ENCODE measurements around the gene HHAT.

Gene HHAT

DNA sequence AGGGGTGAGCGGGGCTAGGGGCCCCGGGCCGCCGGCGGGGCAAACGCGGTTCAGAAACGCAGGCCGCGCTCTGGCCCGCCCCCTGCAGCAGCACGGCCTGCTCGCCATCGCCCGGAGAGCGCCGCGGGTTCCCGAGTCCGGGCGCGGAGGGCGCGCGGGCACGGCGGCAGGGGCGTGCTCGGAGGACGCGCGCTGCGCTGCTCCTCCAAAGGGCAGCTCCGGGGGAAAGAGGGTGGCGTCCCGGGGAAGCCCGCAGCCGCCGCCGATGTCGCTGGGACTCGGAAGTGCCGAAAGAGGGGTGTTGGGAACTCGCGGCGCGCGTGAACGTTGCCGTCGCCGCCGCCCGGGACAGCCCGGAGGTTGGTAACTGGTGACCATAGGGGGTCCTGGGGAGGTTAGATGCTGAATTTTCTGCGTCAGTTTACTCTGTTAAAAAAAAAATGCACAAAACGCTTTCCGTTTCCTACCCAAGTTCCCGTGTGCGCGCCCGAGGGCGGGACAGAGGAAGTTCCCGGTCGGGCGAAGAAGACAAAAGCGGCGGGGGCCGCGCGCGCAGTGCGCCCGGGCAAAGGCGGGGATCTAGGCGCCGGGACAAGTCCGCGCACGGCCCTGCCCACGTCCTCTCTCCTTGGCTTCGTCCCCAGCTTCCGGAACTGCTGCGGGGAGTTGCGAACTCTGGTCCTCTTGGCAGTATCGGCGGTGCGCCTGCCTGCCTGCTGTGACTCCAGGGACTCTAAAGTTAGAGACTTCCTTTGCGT is at the start of gene HHAT:
Gene HHAT (plus strand): TSS at position 157 of the 758 bp plus-strand sequence. CDS start 20,074 bp downstream, outside the sequence.
- peak; percentile 64 to 76 for DNase-seq

- DNase-seq: no peak
These were observed 48.5 kb upstream of the HHAT start for GRCh38 chr1:210280221-210280620.

DNA sequence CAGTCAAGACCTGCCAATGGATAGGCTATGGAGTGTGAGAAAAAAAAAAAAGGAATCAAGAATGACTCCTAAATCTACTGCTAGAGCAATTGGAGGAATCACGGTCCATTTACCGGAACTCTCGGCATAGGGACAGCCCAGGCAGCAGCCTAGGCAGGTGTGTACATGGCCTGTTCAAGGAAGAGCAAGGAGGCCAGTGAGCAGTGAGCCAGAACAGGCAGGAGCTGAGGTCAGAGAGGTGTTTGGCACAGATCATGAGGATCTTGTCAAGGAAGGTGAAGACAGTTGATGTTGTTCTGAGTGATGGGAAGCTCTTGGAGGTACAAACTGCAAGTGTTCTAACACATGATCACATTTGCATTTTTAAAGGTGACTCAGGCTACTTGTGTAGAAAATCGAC is 40.6 kb upstream of the HHAT start:
- no peak for DNase-seq

GRCh38 chr1:210289248-210289647 is 39.5 kb upstream of the HHAT start:
- no peak for DNase-seq

DNA sequence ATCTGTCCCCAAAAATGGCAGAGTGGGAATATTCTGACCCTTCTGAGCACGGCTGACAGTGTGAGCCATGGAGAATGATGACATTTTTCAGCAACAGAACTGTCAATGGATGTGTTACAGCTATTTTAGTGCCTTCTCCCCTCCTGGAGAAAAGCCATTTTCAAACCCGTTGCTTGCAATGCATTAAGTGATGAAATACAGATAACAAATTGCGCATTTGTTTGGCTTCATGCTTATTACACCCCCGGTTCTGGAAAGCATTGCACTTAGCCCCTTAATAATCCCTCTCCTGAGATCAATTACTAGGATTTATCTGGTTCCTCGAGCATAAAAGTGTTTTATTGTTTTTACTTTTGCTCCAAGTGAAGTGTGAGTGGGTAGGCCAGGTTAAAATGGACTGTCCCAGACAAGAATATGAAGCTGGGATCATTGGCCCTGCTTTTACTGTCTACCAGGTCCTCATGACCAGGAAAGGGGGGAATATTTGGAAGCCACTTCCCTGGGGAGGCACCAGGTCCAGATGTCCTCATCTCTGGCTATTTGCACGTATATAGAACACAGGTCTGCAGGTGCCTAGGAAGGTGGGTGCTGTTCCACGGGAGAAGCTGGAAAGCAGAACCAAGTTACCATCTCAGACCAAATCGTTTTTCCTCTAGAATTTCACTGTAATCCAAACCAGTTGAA is 37.5 kb upstream of the HHAT start:
- DNase-seq: no peak

GRCh38 chr1:210291786-210292230 is 36.9 kb upstream of the HHAT start:
- DNase-seq: no peak

GRCh38 chr1:210292231-210292871 is 36.4 kb upstream of the HHAT start:
- DNase-seq: peak; percentile 29 to 65

DNA sequence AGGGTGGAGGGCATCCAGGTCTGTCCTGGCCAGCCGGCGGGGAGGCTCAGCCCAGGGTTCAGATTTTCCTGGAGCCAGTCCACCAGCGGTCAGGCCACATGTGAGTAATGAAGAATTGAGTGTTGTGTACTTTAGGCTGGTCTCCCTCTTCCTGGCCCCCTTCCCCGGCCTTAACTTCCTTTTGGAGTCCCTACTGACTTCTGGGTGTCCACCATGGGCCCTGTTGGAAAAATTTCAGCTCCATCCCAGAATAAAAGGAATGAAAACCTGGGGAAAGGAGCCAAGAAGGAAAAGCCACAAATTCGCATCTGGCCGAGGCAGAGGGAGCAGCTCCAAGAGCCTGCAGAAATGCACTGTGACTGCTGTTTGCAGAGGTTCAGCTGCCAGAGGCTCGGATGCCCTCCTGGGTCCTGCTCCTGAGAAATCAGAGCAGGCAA is 35.5 kb upstream of the HHAT start:
- no peak for DNase-seq

GRCh38 chr1:210294999-210295745 is 33.5 kb upstream of the HHAT start:
- no peak for DNase-seq

DNA sequence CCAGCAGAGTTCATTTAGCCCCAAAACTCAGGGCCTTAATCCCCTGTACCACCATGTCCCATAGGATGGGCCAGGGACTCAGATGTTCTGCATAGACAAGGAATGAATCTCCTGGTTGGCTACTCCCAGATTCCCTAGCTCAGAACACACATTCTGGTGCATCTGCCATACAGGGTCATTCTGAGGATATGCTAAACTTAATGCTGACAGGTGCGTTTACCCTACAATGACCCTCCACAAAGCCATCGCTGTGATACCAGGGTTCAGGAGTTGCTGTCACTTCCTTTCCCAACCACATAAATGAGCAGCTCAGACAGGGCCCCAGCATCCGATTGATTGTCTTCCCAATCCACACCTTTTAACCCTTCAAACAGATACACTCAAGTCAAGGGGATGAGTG is 32.0 kb upstream of the HHAT start:
- no peak for DNase-seq

GRCh38 chr1:210298296-210298695 is 30.4 kb upstream of the HHAT start:
- no peak for DNase-seq

DNA sequence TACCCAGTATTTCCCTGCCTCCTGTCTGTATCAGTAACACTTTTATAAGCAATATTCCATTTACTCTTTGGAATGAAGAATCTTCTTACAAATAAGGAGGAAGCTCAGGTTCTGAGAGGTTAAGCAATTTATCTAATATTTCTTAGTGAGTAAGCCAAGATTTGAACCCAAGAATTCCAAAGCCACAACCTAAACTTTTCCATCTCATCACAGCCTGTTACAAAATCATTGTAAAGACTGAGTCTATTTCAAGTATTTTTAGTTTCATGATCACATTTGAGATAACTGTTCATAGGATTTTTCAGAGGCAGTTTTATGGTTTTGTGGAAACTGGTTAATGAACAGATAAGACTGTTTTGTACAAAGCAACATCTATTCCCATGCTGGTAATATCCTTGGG is 29.8 kb upstream of the HHAT start:
- no peak for DNase-seq

- DNase-seq: no peak
These were observed 29.2 kb upstream of the HHAT start for GRCh38 chr1:210299501-210299900.

- no peak for DNase-seq
These were observed 27.6 kb upstream of the HHAT start for GRCh38 chr1:210300923-210301614.

DNA sequence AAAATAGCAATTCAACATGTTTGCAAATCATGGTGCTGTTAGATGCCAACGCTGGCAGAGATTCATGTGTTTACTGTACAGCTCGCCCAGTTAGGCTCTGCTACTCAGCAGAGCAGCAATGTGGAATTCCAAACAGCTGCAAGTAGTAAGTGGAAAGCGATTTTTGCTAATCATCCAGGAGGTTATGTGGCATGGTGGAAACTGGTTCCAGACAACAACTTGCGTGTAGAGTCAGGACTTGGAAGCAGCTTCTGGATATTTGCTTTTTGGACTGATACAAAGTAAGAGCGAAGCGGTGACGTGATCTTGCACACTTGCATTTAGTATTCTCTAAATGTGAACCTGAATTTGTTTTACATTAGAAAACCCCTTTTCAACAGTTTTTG is 27.1 kb upstream of the HHAT start:
- no peak for DNase-seq

GRCh38 chr1:210302501-210302900 is 26.2 kb upstream of the HHAT start:
- DNase-seq: no peak

GRCh38 chr1:210303391-210303790 is 25.3 kb upstream of the HHAT start:
- DNase-seq: no peak

DNA sequence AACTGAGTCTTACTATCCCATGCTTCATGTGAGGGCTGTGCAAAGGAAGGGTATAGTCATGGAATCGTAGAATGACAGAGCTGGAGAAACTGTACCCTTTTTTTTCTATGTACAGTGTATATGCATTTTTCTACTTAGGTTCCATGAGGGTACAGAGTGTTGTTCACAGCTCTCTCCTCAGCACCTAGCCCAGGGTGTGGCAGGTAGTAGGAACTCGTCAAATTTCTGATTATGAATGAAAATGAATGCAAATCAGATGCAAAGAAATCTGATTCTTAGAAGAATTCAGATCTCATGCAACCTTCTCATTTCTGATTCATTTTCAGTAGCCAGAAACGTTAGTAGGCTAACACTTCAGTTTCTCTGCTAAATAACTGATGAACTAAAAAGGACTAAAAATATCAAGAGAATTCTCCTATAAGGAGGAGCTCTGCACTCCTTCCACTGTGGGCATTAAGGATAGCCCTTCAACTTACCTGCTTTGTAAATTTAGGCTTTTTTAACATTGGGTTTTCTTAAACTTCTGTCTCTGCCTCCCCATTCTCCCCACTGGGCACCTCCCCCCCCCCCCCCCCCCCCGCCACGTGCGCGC is 18.0 kb upstream of the HHAT start:
- DNase-seq: no peak

GRCh38 chr1:210311726-210312493 is 16.8 kb upstream of the HHAT start:
- DNase-seq: no peak

DNA sequence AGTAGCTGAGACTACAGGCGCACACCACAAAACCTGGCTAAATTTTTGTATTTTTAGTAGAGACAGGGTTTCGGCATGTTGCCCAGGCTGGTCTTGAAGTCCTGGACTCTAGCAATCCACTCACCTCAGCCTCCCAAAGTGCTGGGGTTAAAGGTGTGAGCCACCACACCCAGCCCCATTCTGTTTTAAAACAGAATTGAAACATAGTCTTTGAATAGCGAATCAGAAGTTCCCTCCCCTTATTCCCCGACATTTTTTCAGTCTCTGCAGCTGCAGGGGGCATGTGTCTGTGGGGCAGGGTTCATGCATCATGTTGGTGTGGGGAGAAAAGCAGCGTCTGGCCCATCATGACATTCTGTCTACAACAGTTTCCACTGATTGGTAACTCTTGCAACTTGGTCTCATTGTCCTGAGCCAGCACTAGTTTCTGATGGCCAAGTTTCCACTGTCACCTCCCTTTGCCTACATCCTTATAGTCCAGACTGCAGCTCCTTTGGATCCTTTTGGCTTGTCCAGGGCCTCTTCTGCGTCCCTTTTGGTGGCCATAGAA is 15.6 kb upstream of the HHAT start:
- DNase-seq: no peak

GRCh38 chr1:210313921-210314320 is 14.8 kb upstream of the HHAT start:
- DNase-seq: no peak
